GM04504 (cell line): ENCODE data around the gene COX8C.

ENCODE experiments used
- DNase-seq: peaks from one replicate; pipeline ENCODE4 v3.0.0-alpha.2; 2012; ENCODE audit warnings: low read depth

Gene COX8C, protein sequence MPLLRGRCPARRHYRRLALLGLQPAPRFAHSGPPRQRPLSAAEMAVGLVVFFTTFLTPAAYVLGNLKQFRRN

DNA sequence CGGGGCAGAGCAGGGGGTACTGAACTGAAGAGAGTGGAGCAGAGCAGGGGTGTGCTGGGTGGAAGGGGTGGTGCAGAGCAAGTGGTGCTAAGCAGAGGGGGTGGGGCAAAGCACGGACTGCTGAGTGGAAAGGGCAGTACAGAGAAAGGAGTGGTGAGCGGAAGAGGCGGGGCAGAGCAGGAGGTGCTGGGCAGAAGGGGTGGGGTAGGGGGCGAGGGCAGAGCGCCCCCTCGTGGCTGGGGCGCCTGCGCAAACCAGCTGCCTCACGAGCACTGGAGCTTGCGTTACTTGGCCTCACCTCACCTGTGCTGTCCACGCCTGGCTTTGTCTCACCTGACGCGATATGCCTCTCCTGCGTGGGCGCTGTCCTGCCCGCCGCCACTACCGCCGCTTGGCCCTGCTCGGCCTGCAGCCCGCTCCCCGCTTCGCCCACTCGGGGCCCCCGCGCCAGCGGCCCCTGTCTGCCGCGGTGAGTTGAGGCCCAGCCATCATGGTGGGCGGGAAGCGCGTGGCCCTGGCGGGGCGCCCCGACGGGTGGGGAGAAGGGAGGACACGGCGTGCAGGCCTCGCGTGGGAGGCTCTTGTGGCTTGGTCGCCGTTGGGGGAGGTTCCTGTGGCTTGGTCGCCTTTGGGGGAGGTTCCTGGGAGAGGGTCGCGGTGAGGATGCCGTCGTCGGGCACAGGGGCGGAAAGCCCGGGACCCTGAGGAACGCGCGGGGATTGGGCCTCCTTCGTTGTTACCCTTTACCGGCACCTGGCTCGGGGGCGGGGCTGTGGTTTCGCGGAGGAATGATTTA, at the start of gene COX8C:
TSS of gene COX8C (plus strand) at position 257 of the 796 bp plus-strand sequence. CDS start at position 344, 87 bp downstream.
- DNase-seq = no peak

DNA sequence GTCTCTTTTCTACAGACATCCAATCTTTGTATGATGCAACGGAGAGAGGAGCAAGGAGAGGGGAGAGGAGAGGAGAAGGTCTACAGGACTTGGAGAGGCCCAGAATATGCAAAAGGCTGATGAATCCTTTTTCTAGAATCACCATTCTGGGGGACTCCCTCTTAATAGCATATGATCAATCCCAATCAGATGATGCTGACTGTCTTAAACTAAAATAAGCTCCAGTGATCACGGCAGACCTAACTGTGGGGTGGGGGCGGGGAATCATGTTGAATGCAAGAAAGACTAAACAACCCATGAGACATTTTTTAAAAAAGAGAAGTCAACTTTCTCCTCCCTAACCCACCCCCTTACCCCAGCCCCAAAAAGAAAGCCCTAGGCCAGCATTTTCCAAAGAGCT, 47.6 kb upstream of the COX8C start:
- no peak for DNase-seq

GRCh38 chr14:93299866-93300265, 47.1 kb upstream of the COX8C start:
- DNase-seq = no peak

GRCh38 chr14:93301821-93302447, 45.0 kb upstream of the COX8C start:
- no peak for DNase-seq

GRCh38 chr14:93302688-93303581, 44.0 kb upstream of the COX8C start:
- no peak for DNase-seq

GRCh38 chr14:93303659-93304058, 43.3 kb upstream of the COX8C start:
- no peak for DNase-seq

GRCh38 chr14:93304771-93305170, 42.2 kb upstream of the COX8C start:
- no peak for DNase-seq

DNA sequence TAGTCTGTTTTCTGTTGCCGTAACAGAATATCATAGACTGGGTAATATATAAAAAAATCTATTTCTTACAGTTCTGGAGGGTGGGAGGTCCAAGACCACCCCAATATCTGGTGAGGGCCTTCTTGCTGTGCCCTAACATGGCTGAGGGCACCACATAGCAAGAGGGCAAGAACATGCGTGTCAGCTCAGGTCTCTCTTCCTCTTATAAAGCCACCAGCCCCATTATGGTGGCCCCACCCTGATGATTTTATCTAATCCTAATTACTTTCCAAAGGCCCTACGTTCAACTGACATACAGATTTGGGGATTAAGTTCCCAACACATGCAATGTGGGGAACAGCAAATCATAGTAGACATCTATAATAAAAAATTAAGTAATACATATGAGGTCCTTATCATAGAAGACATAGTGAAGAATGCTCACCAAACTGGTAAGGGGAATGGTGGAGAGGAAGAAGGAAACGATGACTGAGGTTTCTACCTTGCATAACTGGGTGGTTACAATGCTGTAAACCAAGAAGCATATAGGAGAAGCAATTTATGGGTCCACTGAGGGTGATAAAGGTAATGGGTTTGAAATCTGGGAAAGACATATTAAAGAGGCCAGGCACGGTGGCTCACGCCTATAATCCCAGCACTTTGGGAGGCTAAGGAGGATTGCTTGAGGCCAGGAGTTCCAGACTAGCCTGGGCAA, 41.1 kb upstream of the COX8C start:
- DNase-seq = no peak

DNA sequence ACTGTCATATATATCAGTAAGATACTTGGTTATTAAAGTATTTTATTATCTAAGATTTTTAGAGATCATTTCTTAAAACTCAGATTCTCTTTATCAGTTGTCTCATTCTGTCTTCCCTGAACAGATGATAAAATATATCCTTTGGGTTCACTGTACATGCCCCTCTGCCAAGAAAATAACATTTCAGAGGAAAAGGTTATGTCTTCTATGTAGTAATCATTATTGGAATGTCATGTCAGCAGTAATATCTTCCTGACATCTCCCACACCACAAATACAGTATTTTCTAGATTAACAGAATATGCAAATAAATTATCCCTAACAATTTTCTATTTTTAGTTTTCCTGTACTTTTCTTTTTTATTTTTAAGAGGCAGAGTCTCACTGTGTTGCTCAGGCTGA, 40.2 kb upstream of the COX8C start:
- DNase-seq = no peak

- no peak for DNase-seq
Measured at GRCh38 chr14:93308686-93309345, 38.2 kb upstream of the COX8C start.

- DNase-seq = no peak
Measured at GRCh38 chr14:93309427-93309966, 37.5 kb upstream of the COX8C start.

DNA sequence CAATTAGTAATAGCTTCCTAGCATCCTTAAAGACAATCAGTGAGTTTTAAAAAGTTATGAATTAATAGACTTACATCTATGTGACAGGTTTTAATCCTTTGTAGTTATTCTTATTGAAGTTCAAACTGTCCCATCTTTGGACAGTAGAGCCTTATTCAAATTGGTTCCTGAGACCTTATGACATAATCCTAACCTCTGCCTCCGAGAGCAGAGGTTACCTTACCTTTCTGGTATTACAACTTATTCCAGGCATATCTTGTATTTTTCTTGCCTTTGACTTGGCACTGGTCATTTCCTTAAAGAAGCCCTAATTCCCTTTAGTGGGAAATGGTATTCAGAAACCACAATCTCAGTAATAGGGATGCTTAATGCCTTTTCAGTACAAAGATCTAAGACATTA, 35.9 kb upstream of the COX8C start:
- no peak for DNase-seq

DNA sequence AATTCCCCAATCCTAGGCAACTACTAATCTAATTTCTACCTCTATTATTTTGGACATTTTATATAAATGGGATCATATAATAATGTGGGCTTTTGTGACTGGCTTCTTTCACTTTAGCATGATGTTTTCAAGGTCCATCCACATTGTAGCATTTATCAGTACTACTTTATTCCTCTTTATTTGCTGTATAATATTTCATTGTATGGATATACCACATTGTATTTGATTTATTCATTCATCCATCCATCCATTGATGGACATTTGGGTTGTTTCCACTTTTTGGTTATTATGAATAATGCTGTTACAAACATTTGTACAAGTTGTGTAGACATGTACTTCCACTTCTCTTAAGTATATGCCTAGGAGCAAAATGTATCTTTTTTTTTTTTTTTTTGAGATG, 31.4 kb upstream of the COX8C start:
- DNase-seq = no peak

DNA sequence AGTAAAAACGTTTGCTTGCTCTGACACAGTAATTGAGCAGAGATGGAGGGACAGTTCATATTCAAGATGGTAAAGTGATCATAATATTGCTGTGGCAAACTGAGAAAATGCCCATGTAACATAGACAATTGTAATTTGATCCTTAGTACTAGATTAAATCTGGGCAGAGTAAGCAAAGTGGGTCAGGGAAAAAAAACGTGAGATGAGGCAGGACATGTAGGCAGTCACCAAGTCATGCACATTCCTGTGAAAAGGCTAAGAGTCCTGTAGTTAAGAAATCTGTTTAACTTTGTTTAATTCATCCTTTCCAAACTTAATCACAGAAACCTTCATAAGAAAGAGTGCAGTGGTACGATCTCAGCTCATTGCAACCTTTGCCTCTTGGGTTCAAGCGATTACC, 30.3 kb upstream of the COX8C start:
- DNase-seq = no peak

DNA sequence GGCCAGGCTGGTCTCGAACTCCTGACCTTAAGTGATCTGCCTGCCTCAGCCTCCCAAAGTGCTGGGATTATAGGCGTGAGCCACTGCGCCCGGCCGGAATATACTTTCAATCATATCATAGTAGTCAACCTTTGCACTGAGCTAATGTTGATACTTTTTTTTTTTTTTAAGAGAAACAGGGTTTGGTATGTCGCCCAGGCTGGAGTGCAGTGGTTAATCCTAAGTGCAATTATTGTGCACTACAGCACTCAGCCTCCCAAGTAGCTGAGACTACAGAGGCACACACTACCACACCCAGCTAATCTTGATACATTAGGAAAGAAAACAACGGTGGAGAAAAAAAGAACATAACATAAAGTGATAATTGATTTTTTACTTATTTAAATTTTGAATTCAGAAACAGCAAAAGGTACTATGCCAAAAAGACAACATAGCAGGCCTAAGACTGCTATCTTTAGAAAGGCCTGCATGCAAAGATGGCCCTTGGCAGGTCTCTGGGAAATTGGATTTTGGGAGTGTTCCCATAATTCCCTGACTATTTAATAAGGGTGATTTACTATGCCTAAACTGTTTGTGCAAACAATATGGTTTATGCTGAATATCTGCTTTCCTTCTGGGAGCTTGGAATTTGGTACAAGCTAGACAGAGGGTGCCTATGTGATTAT, 29.6 kb upstream of the COX8C start:
- DNase-seq = no peak

GRCh38 chr14:93317875-93318807, 28.8 kb upstream of the COX8C start:
- no peak for DNase-seq

- no peak for DNase-seq
Measured at GRCh38 chr14:93318927-93319326, 28.1 kb upstream of the COX8C start.

DNA sequence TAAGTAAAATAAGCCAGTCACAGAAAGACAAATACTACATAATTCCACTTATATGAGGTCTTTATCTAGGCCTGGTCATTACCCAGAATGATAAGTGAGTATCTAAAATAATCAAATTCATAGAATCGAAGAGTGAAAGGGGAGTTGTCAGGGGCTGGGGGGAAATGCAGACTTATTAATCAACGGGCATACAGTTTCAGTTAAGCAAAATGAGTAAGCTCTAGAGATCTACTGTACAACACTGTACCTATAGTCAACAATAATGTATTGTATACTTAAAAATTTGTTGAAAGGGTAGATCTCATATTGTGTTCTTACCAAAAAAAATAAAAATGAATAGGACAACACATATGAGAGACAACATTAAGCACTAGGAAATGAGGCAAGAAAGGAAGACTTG, 27.5 kb upstream of the COX8C start:
- DNase-seq = no peak

GRCh38 chr14:93319958-93320357, 27.0 kb upstream of the COX8C start:
- DNase-seq = no peak
